Prostate gland (tissue), 2 donors: ENCODE data around the gene NIPAL3.

Source experiments
- CTCF ChIP-seq, 4 experiments: fragments of 200-600 bp in 2 of 4; fragments of 450-650 bp in 2 of 4; sonication (generic) in 2 of 4; IDR thresholded peaks; 1 replicate in 3 of 4; 2 replicates in 1 of 4; pipeline ENCODE4 v1.5.1; 2016 to 2019; ENCODE audit warnings: antibody characterized with exemption in 4 of 4, mild to moderate bottlenecking in 2 of 4, moderate library complexity in 2 of 4
- POLR2A ChIP-seq: fragments of 450-650 bp; IDR thresholded peaks from one replicate; pipeline ENCODE4 v1.6.1; 2016; ENCODE audit warnings: antibody characterized with exemption, mild to moderate bottlenecking
- POLR2AphosphoS5 ChIP-seq: sonication (generic); formaldehyde crosslinking; IDR thresholded peaks from one replicate; pipeline ENCODE4 v1.6.1; 2017; ENCODE audit warnings: antibody characterized with exemption

DNA sequence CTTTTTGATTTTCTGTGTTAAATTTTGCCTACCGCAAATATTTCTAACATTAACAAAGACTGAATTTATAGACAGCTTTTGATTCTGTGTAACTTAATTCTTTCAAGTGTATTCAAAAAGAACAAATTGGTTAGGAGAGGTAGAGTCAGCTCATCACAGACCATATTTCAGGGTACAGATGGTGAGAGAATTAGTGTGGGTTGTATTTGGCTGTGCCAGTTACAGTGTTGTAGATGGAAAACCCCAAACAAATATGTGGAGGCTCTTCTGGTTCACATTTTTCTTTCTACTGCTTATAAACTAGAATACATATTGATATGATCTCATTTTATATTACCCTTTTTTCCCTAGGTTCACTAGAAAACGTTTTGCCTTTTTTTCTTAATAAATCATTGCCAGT lies 98.1 kb downstream of the NIPAL3 start:
- TF ChIP-seq POLR2A (no peak), CTCF (IDR thresholded peaks at IDR 0.05) (no peak), POLR2AphosphoS5 (no peak)
